GM18508 (cell line): Measurements from ENCODE around the gene CXorf65.

Source experiments
- ATAC-seq: cut with Tn5 transposase; IDR thresholded peaks from one replicate; pipeline ENCODE4 v1.9.1; 2021; ENCODE audit warnings: moderate number of reproducible peaks; ENCODE audit not compliant: insufficient read depth, unreplicated experiment

CXorf65 gene

GRCh38 chrX:71106427-71106826 is at the start of gene CXorf65:
Gene CXorf65 (minus strand): TSS chrX:71106740. CDS start chrX:71106556, 184 bp downstream.
- ATAC-seq = no peak

DNA sequence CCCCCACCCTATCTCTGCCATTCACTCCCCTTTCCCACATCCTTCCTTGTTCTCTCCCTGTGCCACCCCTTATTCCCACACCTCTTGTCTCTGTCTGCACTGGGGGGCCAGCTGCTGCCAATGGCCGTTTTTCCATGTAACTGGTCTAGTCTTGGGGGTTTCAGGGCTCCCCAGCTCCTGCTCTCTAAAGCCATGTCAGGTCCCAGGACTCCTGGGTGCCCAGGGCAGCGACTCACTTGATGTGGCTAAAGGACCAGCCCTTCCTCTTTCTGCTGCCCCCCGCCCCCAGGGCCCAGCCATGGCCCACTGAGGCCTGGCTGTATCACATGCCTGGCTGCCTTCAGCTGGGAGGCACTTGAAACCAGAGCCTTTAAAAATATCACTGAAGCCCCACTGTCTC is 48.1 kb upstream of the CXorf65 start:
- ATAC-seq = no peak

DNA sequence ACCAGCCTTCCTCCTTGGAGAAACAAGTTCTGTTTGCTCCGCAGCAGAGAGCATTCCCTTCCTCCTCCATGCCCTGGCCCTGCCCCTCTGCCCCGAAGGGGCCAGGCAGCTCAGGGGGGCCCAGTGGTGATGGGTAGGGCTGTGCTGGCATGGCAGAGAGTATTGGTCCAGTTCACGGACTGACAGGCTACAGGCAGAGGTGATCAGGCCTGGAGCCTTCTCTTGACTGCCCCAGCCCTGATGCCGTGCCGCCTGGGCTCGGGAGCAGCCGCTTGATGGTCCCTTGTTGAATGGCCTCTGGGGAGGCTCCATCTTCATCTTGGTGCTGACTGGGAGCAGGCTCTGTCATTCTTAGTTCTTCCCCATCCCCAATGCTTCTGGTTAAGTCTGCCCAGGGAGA is 47.7 kb upstream of the CXorf65 start:
- ATAC-seq = no peak

DNA sequence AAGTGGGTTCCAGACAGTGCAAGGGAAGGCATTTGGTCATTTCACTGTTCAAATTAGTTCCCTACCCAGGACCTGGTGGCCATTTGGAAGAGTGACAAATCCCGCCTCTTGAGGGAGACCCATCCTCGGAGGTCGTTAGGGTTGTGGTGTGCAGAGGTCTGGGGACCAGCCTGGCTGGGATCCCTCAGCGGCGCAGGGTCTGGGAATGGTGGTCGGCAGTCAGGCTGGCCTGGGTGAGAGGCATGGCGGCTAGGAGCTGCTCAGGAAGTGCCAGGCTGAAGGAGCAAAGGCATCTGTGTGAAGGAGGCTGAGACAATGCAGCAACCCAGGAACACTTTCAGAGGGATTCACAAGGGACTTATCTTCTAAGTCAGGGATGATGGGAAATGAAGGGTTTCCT is 44.8 kb upstream of the CXorf65 start:
- no peak for ATAC-seq

DNA sequence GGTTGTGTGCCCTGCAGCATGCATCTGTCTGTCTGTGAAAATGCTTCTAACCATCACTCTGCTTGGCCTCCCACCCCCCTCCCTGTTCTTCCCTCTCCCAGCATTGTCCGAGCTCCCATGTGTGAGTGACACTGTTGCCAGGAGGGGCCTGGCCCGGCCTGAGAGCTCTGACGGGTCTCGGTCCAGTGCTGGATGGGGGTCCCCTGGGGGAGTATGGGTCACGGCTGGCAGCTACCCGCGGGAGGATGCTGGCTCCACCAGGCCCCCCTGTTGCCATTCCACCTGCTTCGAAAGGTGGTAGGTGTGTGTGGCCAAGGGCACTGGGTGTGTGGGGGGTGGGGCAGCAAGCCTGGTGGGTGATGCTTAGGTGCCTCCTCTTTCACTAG is 41.7 kb upstream of the CXorf65 start:
- no peak for ATAC-seq

DNA sequence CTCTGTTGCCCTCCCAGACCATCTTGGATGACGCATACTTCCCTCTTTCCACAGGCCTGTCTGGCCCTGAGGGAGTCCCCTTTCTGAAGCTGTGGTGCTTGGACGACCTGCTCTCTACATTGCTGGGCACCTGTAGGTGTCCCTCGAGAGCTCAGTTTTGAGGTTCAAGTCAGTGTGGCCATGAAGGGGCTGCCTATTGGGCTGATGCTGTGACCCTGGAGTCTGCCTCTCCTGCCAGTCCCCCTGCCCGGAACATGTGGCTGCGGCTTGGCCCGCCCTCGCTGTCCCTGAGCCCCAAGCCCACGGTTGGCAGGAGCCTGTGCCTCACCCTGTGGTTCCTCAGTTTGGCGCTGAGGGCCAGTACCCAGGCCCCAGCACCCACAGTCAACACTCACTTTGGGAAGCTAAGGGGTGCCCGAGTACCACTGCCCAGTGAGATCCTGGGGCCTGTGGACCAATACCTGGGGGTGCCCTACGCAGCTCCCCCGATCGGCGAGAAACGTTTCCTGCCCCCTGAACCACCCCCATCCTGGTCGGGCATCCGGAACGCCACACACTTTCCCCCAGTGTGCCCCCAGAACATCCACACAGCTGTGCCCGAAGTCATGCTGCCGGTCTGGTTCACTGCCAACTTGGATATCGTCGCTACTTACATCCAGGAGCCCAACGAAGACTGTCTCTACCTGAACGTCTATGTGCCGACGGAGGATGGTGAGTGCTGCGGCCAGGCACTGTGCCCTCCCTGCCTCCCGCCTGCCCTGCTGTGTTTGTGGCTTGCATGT is 41.1 kb upstream of the CXorf65 start:
- no peak for ATAC-seq

GRCh38 chrX:71144651-71145050 is 38.1 kb upstream of the CXorf65 start, which contains the start of gene NLGN3:
Gene NLGN3 (plus strand): TSS chrX:71144841. CDS start chrX:71147750, 2,909 bp downstream.
- ATAC-seq = no peak

DNA sequence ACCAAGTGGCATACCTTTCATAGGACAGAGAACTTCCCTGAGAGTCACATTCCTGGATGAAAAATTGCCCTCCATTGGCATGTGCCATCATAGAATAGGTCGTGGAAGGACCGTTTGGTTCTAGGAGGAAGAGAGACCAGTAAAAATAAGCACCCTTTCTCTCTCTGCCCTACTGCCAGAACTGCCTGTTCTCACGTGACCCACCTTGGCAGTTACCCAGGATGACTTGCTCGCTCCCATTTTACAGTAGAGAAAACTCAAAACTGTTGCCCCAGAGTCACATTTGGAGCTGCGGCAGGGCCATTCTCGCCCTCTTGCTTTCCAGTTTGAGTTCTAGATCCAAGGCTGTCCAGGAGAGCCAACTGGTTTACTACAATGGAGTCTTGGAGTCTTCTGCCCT is 37.0 kb upstream of the CXorf65 start:
- no peak for ATAC-seq

GRCh38 chrX:71140440-71140839 is 33.9 kb upstream of the CXorf65 start:
- ATAC-seq = no peak

DNA sequence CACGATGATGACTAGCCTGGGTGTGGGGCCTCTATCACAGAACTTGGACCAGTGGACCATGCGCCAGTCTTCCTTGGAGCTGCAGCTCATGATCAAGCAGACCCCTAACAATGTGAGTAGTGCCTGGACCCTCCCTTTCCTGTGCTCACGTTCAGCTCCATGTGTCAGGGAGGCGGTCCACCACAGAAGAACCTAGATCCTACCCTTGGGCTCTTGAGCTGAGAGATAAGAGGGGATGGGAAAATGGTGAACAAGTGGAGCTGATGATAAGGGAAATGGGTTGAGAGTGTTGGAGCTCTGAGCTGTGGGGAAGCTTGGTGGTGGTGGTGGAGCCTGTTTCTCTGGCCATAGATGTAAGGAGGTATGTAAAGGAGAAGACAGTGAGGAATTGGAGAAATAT is 25.0 kb upstream of the CXorf65 start:
- ATAC-seq = no peak

- no peak for ATAC-seq
These were observed 22.6 kb upstream of the CXorf65 start for GRCh38 chrX:71128915-71129765.

DNA sequence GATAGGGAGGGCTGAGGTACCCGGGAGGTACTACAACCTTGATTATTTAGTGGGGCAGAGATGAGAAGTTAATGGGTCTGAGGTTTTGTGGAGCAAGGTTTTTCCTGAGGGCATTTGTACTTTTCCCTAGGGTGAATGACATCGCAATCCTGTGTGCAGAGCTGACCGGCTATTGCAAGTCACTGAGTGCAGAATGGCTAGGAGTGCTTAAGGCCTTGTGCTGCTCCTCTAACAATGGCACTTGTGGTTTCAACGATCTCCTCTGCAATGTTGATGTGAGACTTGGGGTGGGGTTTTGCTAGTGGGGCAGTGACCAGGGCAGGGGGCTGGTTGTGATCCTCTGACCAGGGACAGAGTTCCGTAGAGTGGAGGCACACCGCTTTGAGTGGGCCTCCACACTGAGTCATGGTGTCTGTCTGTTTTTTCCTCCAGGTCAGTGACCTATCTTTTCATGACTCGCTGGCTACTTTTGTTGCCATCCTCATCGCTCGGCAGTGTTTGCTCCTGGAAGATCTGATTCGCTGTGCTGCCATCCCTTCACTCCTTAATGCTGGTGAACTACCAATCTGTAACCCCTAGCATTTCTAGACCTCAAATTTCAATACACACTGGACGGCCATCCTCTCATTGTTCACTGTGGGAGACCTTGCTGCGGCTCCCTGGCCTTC is 21.8 kb upstream of the CXorf65 start:
- ATAC-seq = no peak

DNA sequence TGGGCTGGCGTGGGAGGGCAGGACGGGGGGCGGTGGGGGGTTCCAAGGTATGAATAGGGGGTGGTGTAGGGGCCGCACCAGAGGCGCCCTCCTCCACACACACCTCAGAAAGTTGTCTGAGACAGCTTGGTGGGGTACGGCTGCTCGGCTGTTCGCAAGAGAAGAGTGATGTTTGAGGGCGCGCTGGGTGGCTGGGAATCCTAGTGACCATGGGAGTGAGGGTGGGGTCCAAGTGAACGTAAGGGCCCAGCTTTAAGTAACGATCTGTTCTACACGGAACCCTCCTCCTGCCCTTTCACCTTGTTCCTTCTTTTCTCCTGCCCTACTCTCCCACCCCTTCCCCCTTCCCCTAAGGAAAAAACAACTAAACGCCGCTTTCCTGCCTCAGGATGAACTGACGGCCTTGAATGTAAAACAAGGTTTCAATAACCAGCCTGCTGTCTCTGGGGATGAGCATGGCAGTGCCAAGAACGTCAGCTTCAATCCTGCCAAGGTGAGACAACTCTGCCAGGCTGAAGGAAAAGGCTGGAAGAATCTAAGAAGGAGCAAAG is 12.5 kb upstream of the CXorf65 start:
- ATAC-seq = no peak

DNA sequence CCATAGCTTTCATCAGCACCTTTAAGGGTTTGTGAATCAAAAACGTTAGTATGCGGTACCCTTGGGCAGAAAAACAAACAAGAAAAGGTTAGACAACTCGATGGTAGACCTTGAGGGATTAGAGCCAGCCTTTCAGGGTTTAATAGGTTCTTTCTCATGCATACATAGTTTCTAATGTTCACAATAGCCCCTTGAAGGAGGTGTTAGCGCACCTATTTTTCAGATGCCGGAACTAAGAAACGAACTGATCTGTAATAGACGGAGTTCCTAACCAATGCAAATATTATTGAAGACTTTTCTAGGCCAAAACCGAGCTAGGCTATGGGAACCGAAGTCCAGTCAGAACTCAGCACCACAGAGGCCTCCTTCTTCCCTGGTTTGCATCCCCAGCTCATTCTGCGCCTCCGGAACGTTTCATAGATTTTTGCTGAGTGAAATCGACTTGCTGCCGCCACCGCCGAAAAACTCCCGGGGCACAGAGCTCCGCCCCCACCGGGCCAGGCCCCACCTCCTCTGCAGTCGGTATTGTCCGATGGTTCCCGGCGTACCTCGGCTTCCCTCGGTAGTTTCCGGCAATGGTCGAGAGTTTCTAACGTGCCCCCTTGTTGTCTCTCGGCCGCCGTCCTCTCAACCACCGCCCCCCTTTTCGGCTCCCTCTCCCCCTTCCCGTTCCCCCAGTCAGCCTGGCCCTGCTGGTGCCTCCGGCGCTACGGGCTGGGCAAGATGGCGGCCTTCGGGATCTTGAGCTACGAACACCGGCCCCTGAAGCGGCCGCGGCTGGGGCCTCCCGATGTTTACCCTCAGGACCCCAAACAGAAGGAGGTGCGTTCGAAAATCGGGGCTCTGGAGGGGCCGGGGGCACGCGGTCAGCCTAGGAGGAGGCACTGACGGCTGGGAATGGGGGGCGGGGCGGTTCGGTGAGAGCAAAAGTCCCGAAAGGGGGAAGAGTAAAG is 11.8 kb upstream of the CXorf65 start, which contains the start of gene MED12:
Gene MED12 (plus strand): TSS at position 565 of the 953 bp plus-strand sequence. CDS start 159 bp downstream, at position 724.
- ATAC-seq = no peak

DNA sequence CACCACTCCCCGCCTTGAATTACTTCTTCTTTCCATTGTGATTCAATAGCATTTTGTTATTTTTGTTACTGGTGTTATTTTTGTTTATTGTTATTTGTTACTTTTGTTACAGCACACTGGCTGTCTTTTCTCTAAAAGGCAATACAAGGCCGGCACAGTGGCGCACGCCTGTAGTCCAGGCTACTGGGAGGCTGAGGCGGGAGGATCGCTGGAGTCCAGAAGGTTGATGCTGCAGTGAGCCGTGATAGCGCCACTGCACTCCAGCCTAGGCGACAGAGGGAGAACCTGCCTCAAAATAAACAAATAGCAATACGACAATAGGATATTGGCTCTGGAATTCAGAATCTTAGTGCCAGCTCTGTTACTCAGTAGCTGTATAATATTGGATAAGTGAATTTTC is 10.8 kb upstream of the CXorf65 start:
- ATAC-seq = no peak

DNA sequence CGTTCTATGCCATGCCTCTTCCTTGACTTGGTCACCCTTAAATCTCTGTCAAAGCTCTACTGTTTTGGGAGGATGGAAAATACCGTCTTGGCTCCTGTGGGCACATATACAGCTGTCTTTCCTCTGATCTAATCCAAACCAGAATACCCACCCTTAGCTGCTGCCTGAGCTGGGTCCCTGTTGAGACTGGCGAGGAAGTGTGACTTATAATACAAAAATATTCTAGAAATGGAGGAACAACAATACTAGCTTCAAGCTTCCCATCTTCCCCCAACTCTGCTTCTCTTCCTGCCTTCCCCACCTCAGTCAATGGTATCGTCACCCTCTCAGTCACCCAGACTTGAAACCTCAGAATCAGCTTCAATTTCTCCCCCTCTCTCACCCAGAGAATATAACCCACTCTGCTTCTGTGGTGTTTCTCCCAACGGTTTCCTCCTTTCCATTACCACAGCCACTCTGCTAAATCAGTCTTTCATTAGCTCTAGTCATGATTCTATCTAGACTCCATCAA is 5.4 kb upstream of the CXorf65 start:
- no peak for ATAC-seq

DNA sequence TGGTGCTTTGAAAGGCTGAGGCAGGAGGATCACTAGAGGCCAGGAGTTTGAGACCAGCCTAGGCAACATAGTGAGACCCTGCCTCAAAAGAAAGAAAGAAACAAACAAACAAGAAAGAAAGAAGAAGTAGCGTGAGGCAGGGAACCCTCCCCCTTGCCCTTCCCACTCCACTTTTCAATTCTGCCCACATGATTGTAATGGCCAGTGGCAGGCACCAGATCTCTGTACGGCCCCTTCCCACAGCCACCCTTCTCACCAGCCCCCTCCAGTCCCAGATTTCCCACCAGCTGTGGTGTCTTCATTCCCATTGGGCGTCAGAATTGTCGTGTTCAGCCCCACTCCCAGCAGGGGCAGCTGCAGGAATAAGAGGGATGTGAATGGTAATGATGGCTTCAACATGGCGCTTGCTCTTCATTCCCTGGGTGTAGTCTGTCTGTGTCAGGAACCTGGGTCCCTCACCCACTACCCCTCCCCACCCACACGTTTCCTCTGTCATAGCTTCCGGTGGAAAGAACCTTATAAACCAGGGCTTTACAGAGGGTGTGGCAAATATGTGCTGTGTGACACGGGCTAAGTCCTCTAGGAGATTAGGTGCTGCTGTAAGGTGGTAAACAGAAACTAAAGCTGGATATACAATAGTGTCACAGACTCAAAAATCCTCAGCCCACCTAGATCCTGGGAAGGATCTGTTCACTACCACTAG is 4.8 kb upstream of the CXorf65 start, which contains the start of gene IL2RG:
Gene IL2RG (minus strand): TSS at position 437 of the 703 bp plus-strand sequence. CDS start 38 bp downstream, at position 399.
- peak; percentile 79 for ATAC-seq

DNA sequence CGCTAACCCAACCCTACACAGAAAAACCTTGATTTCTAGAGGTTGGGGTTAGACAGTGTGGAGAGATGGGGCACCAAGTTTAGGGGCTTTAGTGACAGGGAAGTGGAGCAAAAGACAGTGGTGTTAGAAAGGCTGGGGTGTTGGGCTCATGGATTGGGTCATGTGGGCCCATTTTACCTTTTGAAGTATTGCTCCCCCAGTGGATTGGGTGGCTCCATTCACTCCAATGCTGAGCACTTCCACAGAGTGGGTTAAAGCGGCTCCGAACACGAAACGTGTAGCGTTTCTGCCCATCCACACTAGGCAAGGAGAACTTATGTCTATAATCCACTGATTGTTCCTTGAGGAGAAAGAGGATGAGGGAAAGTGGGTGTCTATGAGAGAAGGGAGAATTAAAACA is 2.5 kb upstream of the CXorf65 start:
- no peak for ATAC-seq
